ENCODE results near the gene SYAP1. TPM values are rescaled to one million over a fixed set of nuclear protein-coding genes. Genes with fewer than 3 reads are reported as not detected.

The SYAP1 gene
- total and polyA plus RNA-seq, 2 donors (not counting 1 experiment from before 2014, with no cell fraction given): 19.4 to 49.7 TPM

DNA sequence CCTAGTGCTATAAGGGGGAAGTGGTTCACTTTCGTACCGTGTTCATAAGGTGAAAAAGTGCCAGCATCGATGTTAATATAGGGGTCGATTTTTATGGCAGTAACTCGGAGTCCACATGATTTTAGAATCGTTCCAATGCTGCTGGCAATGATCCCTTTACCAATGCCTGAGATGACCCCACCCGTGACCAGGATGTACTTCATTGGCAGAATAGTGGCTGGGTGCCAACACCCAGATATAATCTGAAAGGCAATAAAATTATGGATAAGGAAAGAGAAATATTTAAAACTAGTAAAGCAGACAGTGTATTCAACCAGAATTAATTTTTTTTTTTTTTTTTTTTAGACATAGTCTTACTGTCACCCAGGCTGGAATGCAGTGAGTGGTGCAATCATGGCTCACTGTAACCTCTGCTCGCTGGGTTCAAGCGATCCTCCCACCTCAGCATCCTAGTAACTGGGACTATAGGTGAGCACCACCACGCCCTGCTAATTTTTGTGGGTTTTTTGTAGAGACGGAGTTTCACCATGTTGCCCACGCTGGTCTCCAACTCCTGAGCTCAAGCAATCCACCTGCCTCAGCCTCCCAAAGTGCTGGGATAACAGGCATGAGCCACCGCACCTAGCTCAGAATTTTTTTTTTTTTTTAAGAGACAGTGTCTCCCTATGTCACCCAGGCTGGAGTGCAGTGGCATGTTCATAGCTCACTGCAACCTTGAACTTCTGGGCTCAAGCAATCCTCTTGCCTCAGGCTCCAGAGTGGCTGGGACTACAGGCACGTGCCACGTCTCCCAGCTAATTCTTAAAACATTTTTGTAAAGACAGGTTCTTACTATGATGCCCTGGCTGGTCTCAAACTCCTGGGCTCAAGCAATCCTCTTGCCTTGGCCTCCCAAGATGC, 16.5 kb upstream of the SYAP1 start:
- Histone ChIP-seq H3K4me3 (replicated peaks in 1 of 4; ENCODE audit: control extremely low read depth in 1 of 4, insufficient read depth in 1 of 4, low read depth in 3 of 4, low read length in 4 of 4) (no peak overlapping the region), H3K36me3 (ENCODE audit: control insufficient read depth, insufficient read depth, low read length) (no peaks in the 10 kb centered on the region), H3K4me1 (ENCODE audit: control insufficient read depth, extremely low read depth, insufficient read depth, low read length) (no peaks in the 10 kb centered on the region), H3K9ac (ENCODE audit: insufficient read depth, low read length) (no peak overlapping the region), H2AFZ (ENCODE audit: low read length) (no peak overlapping the region), H3K4me2 (ENCODE audit: extremely low read depth, insufficient read depth, low read length) (no peak overlapping the region), H3K9me3 (ENCODE audit: control insufficient read depth, insufficient read depth, low read depth, low read length) (no peaks in the 10 kb centered on the region), H3K79me2 (ENCODE audit: control insufficient read depth, insufficient read depth, low read length) (no peaks in the 10 kb centered on the region), H3K27me3 (ENCODE audit: control insufficient read depth, insufficient read depth, low read length) (no peaks in the 10 kb centered on the region), H4K20me1 (ENCODE audit: control insufficient read depth, extremely low read depth, insufficient read depth, low read length) (no peaks in the 10 kb centered on the region), H3K27ac (ENCODE audit: insufficient read depth, low read length) (no peak overlapping the region)
- no peak for TF ChIP-seq EZH2 (IDR thresholded peaks at IDR 0.05; ENCODE audit: low read length, missing control alignments)
- TF ChIP-seq, protein P1, sequence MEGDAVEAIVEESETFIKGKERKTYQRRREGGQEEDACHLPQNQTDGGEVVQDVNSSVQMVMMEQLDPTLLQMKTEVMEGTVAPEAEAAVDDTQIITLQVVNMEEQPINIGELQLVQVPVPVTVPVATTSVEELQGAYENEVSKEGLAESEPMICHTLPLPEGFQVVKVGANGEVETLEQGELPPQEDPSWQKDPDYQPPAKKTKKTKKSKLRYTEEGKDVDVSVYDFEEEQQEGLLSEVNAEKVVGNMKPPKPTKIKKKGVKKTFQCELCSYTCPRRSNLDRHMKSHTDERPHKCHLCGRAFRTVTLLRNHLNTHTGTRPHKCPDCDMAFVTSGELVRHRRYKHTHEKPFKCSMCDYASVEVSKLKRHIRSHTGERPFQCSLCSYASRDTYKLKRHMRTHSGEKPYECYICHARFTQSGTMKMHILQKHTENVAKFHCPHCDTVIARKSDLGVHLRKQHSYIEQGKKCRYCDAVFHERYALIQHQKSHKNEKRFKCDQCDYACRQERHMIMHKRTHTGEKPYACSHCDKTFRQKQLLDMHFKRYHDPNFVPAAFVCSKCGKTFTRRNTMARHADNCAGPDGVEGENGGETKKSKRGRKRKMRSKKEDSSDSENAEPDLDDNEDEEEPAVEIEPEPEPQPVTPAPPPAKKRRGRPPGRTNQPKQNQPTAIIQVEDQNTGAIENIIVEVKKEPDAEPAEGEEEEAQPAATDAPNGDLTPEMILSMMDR (conservative IDR thresholded peaks at IDR 0.05 in 1 of 2, IDR thresholded peaks at IDR 0.05 in 1 of 2; ENCODE audit: low read depth in 1 of 2, low read length in 2 of 2): no peak
- DNase-seq (ENCODE audit: low read depth in 2 of 2): no peak

DNA sequence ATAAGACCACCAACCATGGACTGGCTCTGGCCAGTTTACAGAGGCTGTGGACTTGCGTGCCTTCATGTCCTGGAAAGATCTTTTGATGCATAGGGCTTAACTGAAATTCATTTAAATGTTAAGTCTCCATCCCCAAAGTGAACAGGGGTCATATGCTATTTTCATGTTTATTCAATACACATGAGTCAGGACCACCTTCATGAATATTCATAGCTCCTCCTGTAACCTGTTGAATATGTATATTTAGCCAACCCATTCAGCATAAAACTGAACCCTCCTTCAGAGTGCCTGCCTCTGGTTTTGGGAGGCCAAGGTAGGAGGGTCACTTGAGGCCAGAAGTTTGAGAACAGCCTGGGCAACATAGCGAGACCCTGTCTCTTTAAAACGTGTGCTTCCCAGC, 14.0 kb upstream of the SYAP1 start:
- Histone ChIP-seq H3K36me3 (ENCODE audit: control insufficient read depth, insufficient read depth, low read length) (no peaks in the 10 kb centered on the region), H4K20me1 (ENCODE audit: control insufficient read depth, extremely low read depth, insufficient read depth, low read length) (no peaks in the 10 kb centered on the region), H3K27ac (ENCODE audit: insufficient read depth, low read length) (no peak overlapping the region), H3K79me2 (ENCODE audit: control insufficient read depth, insufficient read depth, low read length) (no peaks in the 10 kb centered on the region), H2AFZ (ENCODE audit: low read length) (no peak overlapping the region), H3K9ac (ENCODE audit: insufficient read depth, low read length) (no peak overlapping the region), H3K4me1 (ENCODE audit: control insufficient read depth, extremely low read depth, insufficient read depth, low read length) (no peaks in the 10 kb centered on the region), H3K27me3 (ENCODE audit: control insufficient read depth, insufficient read depth, low read length) (no peaks in the 10 kb centered on the region), H3K9me3 (ENCODE audit: control insufficient read depth, insufficient read depth, low read depth, low read length) (no peaks in the 10 kb centered on the region), H3K4me3 (replicated peaks in 1 of 4; ENCODE audit: control extremely low read depth in 1 of 4, insufficient read depth in 1 of 4, low read depth in 3 of 4, low read length in 4 of 4) (no peak overlapping the region), H3K4me2 (ENCODE audit: extremely low read depth, insufficient read depth, low read length) (no peak overlapping the region)
- TF ChIP-seq, protein P1 (conservative IDR thresholded peaks at IDR 0.05 in 1 of 2, IDR thresholded peaks at IDR 0.05 in 1 of 2; ENCODE audit: low read depth in 1 of 2, low read length in 2 of 2): no peak
- no peak for TF ChIP-seq EZH2 (IDR thresholded peaks at IDR 0.05; ENCODE audit: low read length, missing control alignments)
- DNase-seq (ENCODE audit: low read depth in 2 of 2): no peak

DNA sequence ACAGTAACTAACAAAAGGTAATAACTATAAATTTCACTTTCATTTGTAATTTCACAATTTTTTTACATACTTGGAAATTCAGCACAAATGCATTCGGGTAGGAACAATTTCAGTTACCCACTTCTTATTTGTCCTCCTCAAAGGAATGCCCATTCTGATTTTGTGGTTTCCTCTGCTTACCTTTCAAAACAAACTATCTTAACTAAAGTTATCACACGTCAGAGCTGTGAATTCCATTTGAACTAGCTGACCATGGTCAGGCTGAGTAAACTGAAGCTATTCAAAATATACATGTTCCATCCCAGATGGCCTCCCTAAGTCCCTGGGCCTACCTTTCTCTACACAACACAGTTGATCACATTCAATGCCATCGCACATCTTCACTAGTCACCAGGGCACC, 11.4 kb upstream of the SYAP1 start:
- Histone ChIP-seq H4K20me1 (ENCODE audit: control insufficient read depth, extremely low read depth, insufficient read depth, low read length) (no peaks in the 10 kb centered on the region), H3K36me3 (ENCODE audit: control insufficient read depth, insufficient read depth, low read length) (no peaks in the 10 kb centered on the region), H3K4me2 (ENCODE audit: extremely low read depth, insufficient read depth, low read length) (no peak overlapping the region), H3K9me3 (ENCODE audit: control insufficient read depth, insufficient read depth, low read depth, low read length) (no peaks in the 10 kb centered on the region), H2AFZ (ENCODE audit: low read length) (no peak overlapping the region), H3K27me3 (ENCODE audit: control insufficient read depth, insufficient read depth, low read length) (no peaks in the 10 kb centered on the region), H3K4me3 (replicated peaks in 1 of 4; ENCODE audit: control extremely low read depth in 1 of 4, insufficient read depth in 1 of 4, low read depth in 3 of 4, low read length in 4 of 4) (no peak overlapping the region), H3K4me1 (ENCODE audit: control insufficient read depth, extremely low read depth, insufficient read depth, low read length) (no peaks in the 10 kb centered on the region), H3K9ac (ENCODE audit: insufficient read depth, low read length) (no peak overlapping the region), H3K79me2 (ENCODE audit: control insufficient read depth, insufficient read depth, low read length) (no peaks in the 10 kb centered on the region), H3K27ac (ENCODE audit: insufficient read depth, low read length) (no peak overlapping the region)
- TF ChIP-seq, protein P1 (conservative IDR thresholded peaks at IDR 0.05 in 1 of 2, IDR thresholded peaks at IDR 0.05 in 1 of 2; ENCODE audit: low read depth in 1 of 2, low read length in 2 of 2): no peak
- TF ChIP-seq EZH2 (IDR thresholded peaks at IDR 0.05; ENCODE audit: low read length, missing control alignments): no peak
- peak in 1 of 2 donors; percentile 62 for DNase-seq (ENCODE audit: low read depth in 2 of 2)

Measured in fibroblast of lung (primary cell).